Panc1 (cell line): ENCODE results near the gene MLST8. TPM values are rescaled to one million over a fixed set of nuclear protein-coding genes. Genes with fewer than 3 reads are reported as not detected.

ENCODE experiments used
- ATAC-seq: fragments of 200-7000 bp; cut with Tn5 transposase; 2 replicates; pipeline ENCODE4 v1.9.1; 2020; ENCODE audit warnings: mild to moderate bottlenecking, moderate library complexity
- BruUV-seq: library from RNA; stranded (reverse); fragments of 400-500 nt; replicated peaks from 2 replicates; lab custom pipeline; 2021; lab: Mats Ljungman, UMichigan
- CTCF ChIA-PET: fragments of 300-600 bp; sonication (Branson Sonifier 250); formaldehyde crosslinking; loops from one replicate; lab custom pipeline; 2022; ENCODE audit warnings: antibody characterized with exemption; lab: Charles Lee
- POLR2A ChIA-PET: fragments of 300-600 bp; sonication (Branson Sonifier 250); formaldehyde crosslinking; loops from one replicate; lab custom pipeline; 2022; ENCODE audit warnings: antibody characterized with exemption; lab: Charles Lee
- DNase-seq: peaks from one replicate; pipeline ENCODE4 v3.0.0-alpha.2; 2010; ENCODE audit warnings: low read depth, low spot score
- H3K27ac ChIP-seq: 2 replicates; pipeline ENCODE4 v1.5.1; 2011; ENCODE audit warnings: mild to moderate bottlenecking, low read length, inconsistent platforms
- H3K27me3 ChIP-seq: fragments of 200-500 bp; sonication (Bioruptor generic); 2 replicates; pipeline ENCODE4 v1.6.0; 2014; ENCODE audit warnings: low read length, inconsistent platforms; ENCODE audit not compliant: control insufficient read depth, insufficient read depth
- H3K36me3 ChIP-seq: fragments of 200-500 bp; sonication (Bioruptor generic); 2 replicates; pipeline ENCODE4 v1.5.1; 2014; ENCODE audit warnings: inconsistent platforms, mild to moderate bottlenecking, low read length, moderate library complexity; ENCODE audit not compliant: control insufficient read depth, insufficient read depth
- H3K4me1 ChIP-seq: 2 replicates; pipeline ENCODE4 v1.5.1; 2011; ENCODE audit warnings: inconsistent platforms, mild to moderate bottlenecking, low read length, moderate library complexity; ENCODE audit not compliant: control insufficient read depth, insufficient read depth
- H3K4me3 ChIP-seq, 2 experiments: 2 replicates each; pipeline ENCODE4 v1.5.1; 2011 to 2012; ENCODE audit warnings: low read depth in 2 of 2, low read length in 2 of 2, mild to moderate bottlenecking in 2 of 2, inconsistent platforms in 1 of 2, moderate library complexity in 1 of 2
- H3K9me3 ChIP-seq: fragments of 200-500 bp; sonication (Bioruptor generic); 2 replicates; pipeline ENCODE4 v1.5.1; 2014; ENCODE audit warnings: low read depth, mild to moderate bottlenecking, inconsistent platforms, low read length, moderate library complexity; ENCODE audit not compliant: control insufficient read depth, insufficient read depth
- CTCF ChIP-seq: fragments of 450-650 bp; IDR thresholded peaks from 2 replicates; pipeline ENCODE4 v1.5.1; 2017; ENCODE audit warnings: mild to moderate bottlenecking
- POLR2AphosphoS5 ChIP-seq: IDR thresholded peaks from 2 replicates; pipeline ENCODE4 v1.6.1; 2012; ENCODE audit warnings: mild to moderate bottlenecking, low read depth, low read length, moderate library complexity
- REST ChIP-seq, 2 experiments: IDR thresholded peaks; 2 replicates each; pipeline ENCODE4 v1.6.1; 2011 to 2012; ENCODE audit warnings: low read depth in 2 of 2, control low read depth in 1 of 2, low read length in 1 of 2, mild to moderate bottlenecking in 1 of 2, moderate library complexity in 1 of 2; ENCODE audit not compliant: insufficient read depth in 1 of 2
- SIN3A ChIP-seq: IDR thresholded peaks from 2 replicates; pipeline ENCODE4 v1.6.1; 2012; ENCODE audit warnings: low read depth, mild to moderate bottlenecking, low read length, moderate library complexity, borderline replicate concordance; ENCODE audit not compliant: insufficient read depth
- TCF7L2 ChIP-seq: IDR thresholded peaks from 2 replicates; pipeline ENCODE4 v1.6.1; 2011; ENCODE audit warnings: mild to moderate bottlenecking, low read depth, low read length, inconsistent platforms
- in situ Hi-C: cut with HindIII; loops from 2 replicates; pipeline ENCODE4 v1.10.0; 2016; ENCODE audit warnings: low sequenced_read_pairs, low pct_unique_long_range_greater_than_20kb
- intact Hi-C: fragments of 100-400 bp; cut with micrococcal nuclease; formaldehyde crosslinking; loops from one replicate; pipeline ENCODE4 v1.10.0; 2022; ENCODE audit not compliant: unreplicated experiment
- total RNA-seq: library from RNA; stranded (reverse); gene quantifications from one replicate; pipeline ENCODE4 v1.2.1, GENCODE V29; 2021; ENCODE audit not compliant: unreplicated experiment

MLST8 gene
- total RNA-seq, 1 experiment from 2014 or later: 91.1 TPM

GRCh38 chr16:2196981-2197511, 8.2 kb upstream of the MLST8 start:
- intact Hi-C loops: no loop called here
- Histone ChIP-seq H3K9me3 (no peaks in the 10 kb centered on the region), H3K36me3 (no peaks in the 10 kb centered on the region), H3K4me3 (peak overlapping the region in 1 of 2 experiments; percentile 20; a peak in 2 of 4 replicates), H3K27me3 (no peaks in the 10 kb centered on the region), H3K27ac (no peak overlapping the region), H3K4me1 (no peaks in the 10 kb centered on the region; the same call in none of the 2 replicates)
- BruUV-seq: no TSS peak
- TF ChIP-seq REST (IDR thresholded peaks at IDR 0.05; ENCODE audit: insufficient read depth in 1 of 2, low read depth in 2 of 2, low read length in 1 of 2) (no peak), SIN3A (no peak), TCF7L2 (no peak), POLR2AphosphoS5 (no peak), CTCF (no peak)
- ATAC-seq: no peak
- in situ Hi-C loops: no loop called here
- DNase-seq: no peak
- CTCF ChIA-PET: no interaction called here
- POLR2A ChIA-PET: interaction anchor here (0.6 kb wide), 1 partner anchor 41 kb away, joined by 9 read pairs; no protein-coding TSS in a partner anchor

GRCh38 chr16:2197765-2198164, 7.5 kb upstream of the MLST8 start:
- TF ChIP-seq TCF7L2: no peak
- in situ Hi-C loops (no loop called here), intact Hi-C loops (no loop called here)
- ChIA-PET POLR2A (interaction anchor here (0.6 kb wide), 1 partner anchor 76 kb away, joined by 5 read pairs; no protein-coding TSS in a partner anchor), CTCF (interaction anchor here (0.5 kb wide), 1 partner anchor 737 kb away, joined by 9 read pairs; no protein-coding TSS in a partner anchor)
- no peak overlapping the region for H3K4me3 ChIP-seq
- no TSS peak for BruUV-seq
- no peaks in the 10 kb centered on the region; the same call in none of the 2 replicates for H3K4me1 ChIP-seq
- H3K27ac ChIP-seq: no peak overlapping the region
- H3K27me3 ChIP-seq: no peaks in the 10 kb centered on the region
- H3K36me3 ChIP-seq: no peaks in the 10 kb centered on the region
- ATAC-seq: no peak
- no peak for DNase-seq
- H3K9me3 ChIP-seq: no peaks in the 10 kb centered on the region

GRCh38 chr16:2198283-2198682, 7.0 kb upstream of the MLST8 start:
- DNase-seq (no peak), ATAC-seq (no peak)
- CTCF ChIA-PET: interaction anchor here (0.5 kb wide), 1 partner anchor 737 kb away, joined by 9 read pairs; no protein-coding TSS in a partner anchor
- no TSS peak for BruUV-seq
- H3K4me3 ChIP-seq: no peak overlapping the region
- in situ Hi-C loops (no loop called here), intact Hi-C loops (no loop called here)
- no peak for TF ChIP-seq SIN3A
- no peak for TF ChIP-seq POLR2AphosphoS5
- no peak for TF ChIP-seq TCF7L2
- TF ChIP-seq CTCF: no peak
- no peak for TF ChIP-seq REST (IDR thresholded peaks at IDR 0.05; ENCODE audit: insufficient read depth in 1 of 2, low read depth in 2 of 2, low read length in 1 of 2)
- H3K9me3 ChIP-seq: no peaks in the 10 kb centered on the region
- H3K27ac ChIP-seq: no peak overlapping the region
- H3K4me1 ChIP-seq: no peaks in the 10 kb centered on the region; the same call in none of the 2 replicates
- POLR2A ChIA-PET: no interaction called here
- H3K27me3 ChIP-seq: no peaks in the 10 kb centered on the region
- H3K36me3 ChIP-seq: no peaks in the 10 kb centered on the region
